Mucosa of descending colon (tissue), 3 donors: ENCODE measurements around the gene SYT5. TPM values are rescaled to one million over a fixed set of nuclear protein-coding genes. Genes with fewer than 3 reads are reported as not detected.
A peak's percentile ranks its signal among the peaks of the same experiment; 100 is the strongest.
"Not testable (repeated sequence)": the region's sequence is repeated elsewhere in the genome, so short reads cannot be mapped to it uniquely, and the experiment has no call there.

Experiments used
- ATAC-seq: fragments of 200-7000 bp; cut with Tn5 transposase; one replicate; pipeline ENCODE4 v1.9.1; 2020; ENCODE audit warnings: mild to moderate bottlenecking, moderate library complexity
- DNase-seq, 3 donors: peaks; one replicate each; pipeline ENCODE4 v3.0.0-alpha.2; 2020
- H3K36me3 ChIP-seq: fragments of 200-600 bp; one replicate; pipeline ENCODE4 v1.8.0; 2021; ENCODE audit warnings: low read depth, mild to moderate bottlenecking
- H3K4me1 ChIP-seq: fragments of 200-600 bp; one replicate; pipeline ENCODE4 v1.8.0; 2021; ENCODE audit warnings: low read depth, mild to moderate bottlenecking
- H3K4me3 ChIP-seq: fragments of 200-600 bp; one replicate; pipeline ENCODE4 v1.8.0; 2021; ENCODE audit warnings: mild to moderate bottlenecking
- H3K9me3 ChIP-seq: fragments of 200-600 bp; one replicate; pipeline ENCODE4 v1.8.0; 2021; ENCODE audit warnings: mild to moderate bottlenecking
- CTCF ChIP-seq: fragments of 200-600 bp; IDR thresholded peaks from one replicate; pipeline ENCODE4 v1.8.0; 2022; ENCODE audit warnings: antibody characterized with exemption, mild to moderate bottlenecking
- intact Hi-C, 2 donors: fragments of 100-400 bp; cut with DNase I in 1 of 2; cut with micrococcal nuclease in 1 of 2; formaldehyde crosslinking; loops; one replicate each; pipeline versions ENCODE4 v1.11.0 to v1.11.1; 2022; cut with DNase I, micrococcal nuclease
- total RNA-seq, 3 donors: library from RNA; stranded (reverse); fragmentation: NEBNext Ultra II Directional in 2 of 3; extraction: Animal tissue kit (Norgen Biotek cat#: 25700) in 2 of 3; gene quantifications; one replicate each; pipeline versions ENCODE4 v1.2.1 to v1.2.4, GENCODE V29; 2021 to 2023
- donor health status: DM: no; HTN: no; CAD: no; lungs with moderate emphysema.
- donor health status: DM: no; HTN: no; CAD: no.
- donor health status: DM: no; HTN: yes; CAD: no.

The SYT5 gene
- total RNA-seq, 3 donors from 2014 or later, result 1.0 to 2.9 (median 1.2) TPM

- Histone ChIP-seq H3K9me3 (no peaks in the 10 kb centered on the region), H3K36me3 (no peaks in the 10 kb centered on the region), H3K4me3 (no peak overlapping the region), H3K4me1 (peaks cover 9% of the 10 kb centered on the region)
- DNase-seq (peak; percentile 61 to 76 (median 75)), ATAC-seq (peak; percentile 28)
- intact Hi-C loops, result no loop called here
- peak; percentile 9 for TF ChIP-seq CTCF
These were observed 32.4 kb upstream of the SYT5 start for GRCh38 chr19:55212447-55212846.

DNA sequence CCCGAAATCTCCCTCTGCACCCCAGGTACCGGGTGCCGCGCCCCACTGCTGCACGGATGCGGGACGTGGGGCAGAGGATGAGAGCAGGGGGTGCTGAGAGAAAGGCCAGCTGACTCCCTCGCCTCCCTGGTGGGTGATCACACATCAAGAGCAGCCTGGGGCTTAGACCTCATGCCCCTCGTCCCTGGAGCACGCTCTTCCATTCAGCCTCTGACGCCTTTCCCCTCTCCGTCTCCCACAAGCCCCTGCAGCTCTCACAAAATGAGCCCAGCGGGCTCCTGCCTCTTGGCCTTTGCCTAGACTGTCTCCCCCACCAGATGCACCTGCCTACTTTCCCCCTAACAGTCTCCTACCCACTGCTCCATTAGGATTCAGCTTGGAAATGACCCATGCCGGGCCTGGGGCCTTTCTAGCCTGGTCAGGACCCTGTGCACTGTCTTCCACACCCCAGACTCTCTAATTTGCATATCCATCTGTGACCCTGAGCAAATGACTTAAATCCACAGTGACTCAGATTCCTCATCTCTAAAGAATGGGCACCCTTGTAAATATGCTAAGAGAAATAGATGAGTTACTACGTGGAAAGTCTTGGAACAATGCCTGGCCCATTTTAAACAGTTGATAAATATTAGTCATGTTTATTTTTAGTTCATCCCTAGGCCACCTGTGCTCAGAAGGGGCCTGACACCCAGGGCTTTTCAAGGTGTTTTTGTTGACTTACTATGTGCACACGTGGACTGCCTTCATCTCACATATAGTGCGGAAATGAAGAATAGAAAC is 29.8 kb upstream of the SYT5 start:
- Histone ChIP-seq H3K4me3 (no peak overlapping the region), H3K4me1 (peaks cover 7% of the 10 kb centered on the region), H3K9me3 (no peaks in the 10 kb centered on the region), H3K36me3 (no peaks in the 10 kb centered on the region)
- no peak for TF ChIP-seq CTCF
- peak; percentile 27 for ATAC-seq
- no peak for DNase-seq
- intact Hi-C loops, result no loop called here

DNA sequence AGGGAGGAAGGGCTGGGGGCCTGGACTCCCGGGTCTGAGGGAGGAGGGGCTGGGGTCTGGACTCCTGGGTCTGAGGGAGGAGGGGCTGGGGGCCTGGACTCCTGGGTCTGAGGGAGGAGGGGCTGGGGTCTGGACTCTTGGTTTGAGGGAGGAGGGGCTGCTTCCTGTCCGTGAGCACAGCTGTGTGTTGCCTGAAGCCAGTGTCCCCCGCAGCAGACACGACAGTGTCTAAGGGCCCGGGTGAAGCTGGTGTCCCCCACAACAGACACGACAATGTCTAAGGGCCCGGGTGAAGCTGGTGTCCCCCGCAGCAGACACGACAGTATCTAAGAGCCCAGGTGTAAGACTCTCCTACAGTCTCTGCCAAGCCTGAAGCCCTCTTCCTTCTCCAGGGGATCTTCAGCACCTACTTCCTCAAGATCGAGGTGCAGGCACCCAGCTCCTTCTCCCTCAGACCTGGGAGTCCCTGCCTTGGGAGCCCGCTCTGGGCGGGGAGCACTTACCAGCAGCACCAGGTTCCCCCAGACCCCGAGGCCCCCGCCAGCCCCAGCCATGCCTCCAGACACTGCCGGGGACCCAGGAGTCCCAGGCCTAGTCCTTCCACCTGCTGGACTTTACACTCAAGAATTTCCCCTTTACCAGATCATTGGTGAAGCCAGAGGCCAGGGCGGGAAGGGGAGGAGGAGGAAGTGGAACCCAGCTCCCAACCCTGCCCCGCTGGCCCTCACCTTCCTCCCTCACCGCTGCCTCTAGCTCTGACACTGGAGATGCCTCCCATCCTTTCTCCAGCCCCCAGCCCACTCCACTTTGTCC is 29.0 kb upstream of the SYT5 start, which contains the start of gene PTPRH:
PTPRH (minus strand) TSS at position 622 of the 813 bp plus-strand sequence; CDS start at position 554, 68 bp downstream.
- Histone ChIP-seq H3K4me1 (peaks cover 7% of the 10 kb centered on the region), H3K36me3 (no peaks in the 10 kb centered on the region), H3K4me3 (no peak within 1 kb of the TSS), H3K9me3 (no peaks in the 10 kb centered on the region)
- TF ChIP-seq CTCF, result no peak
- intact Hi-C loops, result no loop called here
- peak; percentile 82 to 85 (median 85) for DNase-seq
- ATAC-seq, result peak; percentile 86

- Histone ChIP-seq H3K9me3 (no peaks in the 10 kb centered on the region), H3K36me3 (no peaks in the 10 kb centered on the region), H3K4me1 (peaks cover 7% of the 10 kb centered on the region), H3K4me3 (no peak overlapping the region)
- intact Hi-C loops, result no loop called here
- DNase-seq (peak; percentile 89 to 91 (median 91)), ATAC-seq (peak; percentile 88)
- TF ChIP-seq CTCF, result no peak
These were observed 26.8 kb upstream of the SYT5 start for GRCh38 chr19:55206664-55207500.

DNA sequence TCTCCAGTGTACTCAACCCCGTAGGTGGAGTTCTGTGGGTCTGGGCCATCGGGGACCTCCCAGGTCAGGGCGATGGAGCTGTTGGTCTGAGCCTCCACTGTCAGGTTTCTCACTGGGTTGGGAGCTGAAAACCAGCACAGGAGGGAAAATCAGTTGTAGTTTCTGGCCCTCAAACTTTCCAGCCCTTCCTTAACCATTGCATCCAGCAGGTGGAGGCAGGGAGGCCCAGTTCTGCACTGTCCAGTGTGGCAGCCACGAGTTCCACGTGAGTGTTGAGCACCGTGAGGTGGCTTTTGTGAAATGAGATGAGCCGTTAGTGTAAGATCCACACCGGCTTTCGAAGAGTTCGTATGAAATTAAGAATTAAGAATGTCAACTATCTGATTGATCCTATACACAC is 22.1 kb upstream of the SYT5 start:
- H3K4me3 ChIP-seq, H3K9me3 ChIP-seq, ATAC-seq, DNase-seq, H3K36me3 ChIP-seq, intact Hi-C loops, H3K4me1 ChIP-seq: not testable (repeated sequence)
